ENCODE results near the gene RPL32. TPM values are rescaled to one million over a fixed set of nuclear protein-coding genes. Genes with fewer than 3 reads are reported as not detected.

Gene RPL32
- total and polyA plus RNA-seq, 9 of the 15 experiments (the other 6 are each of a cell fraction or from before 2014, with no cell fraction given): 2,738 to 6,200 (median 4,286) TPM

- TF ChIP-seq THRA (IDR thresholded peaks at IDR 0.05): no peak
- peak; percentile 77 for TF ChIP-seq GTF2A2 (tag; IDR thresholded peaks at IDR 0.05)
- peak; percentile 17; the same call in 1 of the 2 replicates for TF ChIP-seq ZBTB33 (CRISPR knock-in tag; IDR thresholded peaks at IDR 0.05)
- TF ChIP-seq BDP1 (IDR thresholded peaks at IDR 0.05; ENCODE audit: insufficient read depth, insufficient read length): no peak
- 0 out of 2 replicates have a peak, but pooled peaks have one; percentile 35 for TF ChIP-seq JUND (IDR thresholded peaks at IDR 0.05; ENCODE audit: borderline replicate concordance, low read depth, low read length)
- TF ChIP-seq JUND (tag; IDR thresholded peaks at IDR 0.05; ENCODE audit: borderline replicate concordance, low read depth, low read length): no peak; the same call in 1 of the 3 replicates
- peak; percentile 41; the same call in 1 of the 2 replicates for TF ChIP-seq RUNX1 (IDR thresholded peaks at IDR 0.05; ENCODE audit: low read depth)
- TF ChIP-seq ZNF184 (CRISPR knock-in tag; IDR thresholded peaks at IDR 0.05): no peak
- no peak for TF ChIP-seq ZNF146 (CRISPR knock-in tag; IDR thresholded peaks at IDR 0.05; ENCODE audit: unreplicated experiment)
- no peak for TF ChIP-seq PCBP1 (IDR thresholded peaks at IDR 0.05; ENCODE audit: low read depth, low read length, poor library complexity, severe bottlenecking)
- peak in 1 of 2 experiments; percentile 22; a peak in 2 of 4 replicates for TF ChIP-seq RAD21 (CRISPR knock-in tag; conservative IDR thresholded peaks at IDR 0.05 in 1 of 2, IDR thresholded peaks at IDR 0.05 in 1 of 2)
- TF ChIP-seq ZNF449 (CRISPR knock-in tag; IDR thresholded peaks at IDR 0.05): no peak
- TF ChIP-seq ZNF766 (CRISPR knock-in tag; conservative IDR thresholded peaks at IDR 0.05): peak; percentile 85
- peak; percentile 87 for TF ChIP-seq RAD51 (IDR thresholded peaks at IDR 0.05; ENCODE audit: borderline replicate concordance, low read depth)
- TF ChIP-seq E2F3 (CRISPR knock-in tag; IDR thresholded peaks at IDR 0.05): no peak
- TF ChIP-seq MCM7 (IDR thresholded peaks at IDR 0.05): no peak
- peak in 1 of 2 experiments; percentile 8; a peak in 1 of 4 replicates for TF ChIP-seq TBL1XR1 (IDR thresholded peaks at IDR 0.05; ENCODE audit: low read length in 2 of 2)
- peak; percentile 41; the same call in 1 of the 2 replicates for TF ChIP-seq SRSF1 (IDR thresholded peaks at IDR 0.05; ENCODE audit: low read depth, low read length)
- TF ChIP-seq MTA2 (IDR thresholded peaks at IDR 0.05; ENCODE audit: low read depth): peak; percentile 61; the same call in 1 of the 2 replicates
- TF ChIP-seq SOX6 (IDR thresholded peaks at IDR 0.05): no peak; the same call in 1 of the 2 replicates
- TF ChIP-seq PHB2 (IDR thresholded peaks at IDR 0.05; ENCODE audit: low read depth): no peak
- TF ChIP-seq FOXK2 (conservative IDR thresholded peaks at IDR 0.05 in 1 of 2, IDR thresholded peaks at IDR 0.05 in 1 of 2; ENCODE audit: low read depth in 2 of 2): peak; percentile 44 to 88; a peak in 2 of 4 replicates
Observed at GRCh38 chr3:12841149-12841969, at the start of gene RPL32 (continued).
